Muscle of arm (tissue), 12 donors: ENCODE results near the gene NTRK3. TPM values are rescaled to one million over a fixed set of nuclear protein-coding genes. Genes with fewer than 3 reads are reported as not detected.

Source experiments
- DNase-seq: peaks from one replicate; pipeline ENCODE4 v3.0.0-alpha.2; 2013
- polyA plus RNA-seq, 12 donors: library from polyadenylated mRNA; unstranded; fragments of 120-200 nt; gene quantifications; one replicate each; pipeline ENCODE4 v1.2.1, GENCODE V29; 2013; ENCODE audit not compliant: insufficient read length in 12 of 12

NTRK3 gene
- polyA plus RNA-seq, 12 donors: 2.6 to 11.9 (median 4.2) TPM; not detected in 1

- no peak for DNase-seq
These were observed 312.9 kb downstream of the NTRK3 start for GRCh38 chr15:87943626-87944025.

GRCh38 chr15:87942316-87942715, 314.2 kb downstream of the NTRK3 start:
- no peak for DNase-seq

GRCh38 chr15:87941606-87942005, 314.9 kb downstream of the NTRK3 start:
- no peak for DNase-seq

GRCh38 chr15:87940768-87941167, 315.8 kb downstream of the NTRK3 start:
- DNase-seq: no peak

- DNase-seq: no peak
These were observed 316.6 kb downstream of the NTRK3 start for GRCh38 chr15:87939848-87940457.

- DNase-seq: no peak
These were observed 318.5 kb downstream of the NTRK3 start for GRCh38 chr15:87938031-87938430.

- DNase-seq: no peak
These were observed 321.0 kb downstream of the NTRK3 start for GRCh38 chr15:87935583-87935982.

- no peak for DNase-seq
These were observed 325.0 kb downstream of the NTRK3 start for GRCh38 chr15:87931584-87931983.

GRCh38 chr15:87930457-87930856, 326.1 kb downstream of the NTRK3 start:
- no peak for DNase-seq

GRCh38 chr15:87929841-87930240, 326.7 kb downstream of the NTRK3 start:
- no peak for DNase-seq

- no peak for DNase-seq
These were observed 332.1 kb downstream of the NTRK3 start for GRCh38 chr15:87924433-87924832.

- DNase-seq: no peak
These were observed 337.5 kb downstream of the NTRK3 start for GRCh38 chr15:87919064-87919463.

GRCh38 chr15:87917480-87917879, 339.1 kb downstream of the NTRK3 start:
- DNase-seq: no peak

- DNase-seq: no peak
These were observed 340.3 kb downstream of the NTRK3 start for GRCh38 chr15:87916208-87916607.

- DNase-seq: no peak
These were observed 346.2 kb downstream of the NTRK3 start for GRCh38 chr15:87910301-87910700.

GRCh38 chr15:87907676-87908446, 348.7 kb downstream of the NTRK3 start:
- DNase-seq: no peak

- DNase-seq: no peak
These were observed 350.1 kb downstream of the NTRK3 start for GRCh38 chr15:87906444-87906843.

- DNase-seq: no peak
These were observed 353.6 kb downstream of the NTRK3 start for GRCh38 chr15:87902772-87903426.

- no peak for DNase-seq
These were observed 354.4 kb downstream of the NTRK3 start for GRCh38 chr15:87901926-87902690.

GRCh38 chr15:87901008-87901407, 355.5 kb downstream of the NTRK3 start:
- no peak for DNase-seq

GRCh38 chr15:87896936-87897335, 359.6 kb downstream of the NTRK3 start:
- peak; percentile 22 for DNase-seq

GRCh38 chr15:87887177-87887576, 369.4 kb downstream of the NTRK3 start:
- no peak for DNase-seq
